Measurements from ENCODE around the gene DHX40. TPM values are rescaled to one million over a fixed set of nuclear protein-coding genes. Genes with fewer than 3 reads are reported as not detected.

Gene DHX40
- total RNA-seq, 4 donors from 2014 or later: 47.8 to 65.4 (median 59.7) TPM

DNA sequence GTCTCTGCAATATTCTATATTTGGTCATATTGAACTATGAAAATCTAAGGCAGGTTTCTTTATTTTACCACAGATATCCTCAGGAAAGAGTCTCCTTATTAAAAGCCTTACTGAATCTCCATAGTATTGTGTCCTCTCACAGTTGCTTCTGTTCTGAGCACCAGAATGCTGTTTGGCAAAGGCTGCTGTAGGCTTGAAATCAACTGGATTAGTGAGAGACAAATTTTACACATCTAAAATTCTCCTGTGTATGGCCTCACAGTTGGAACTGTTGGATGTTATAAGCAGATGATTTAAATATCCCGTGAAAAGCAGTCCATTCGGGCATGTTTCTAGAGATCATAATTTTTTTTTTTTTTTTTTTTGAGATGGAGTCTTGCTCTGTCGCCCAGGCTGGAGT, 63.8 kb downstream of the DHX40 start:
- intact Hi-C loops (cut with DNase I): loop anchor here (10.0 kb wide), 1 partner anchor 76 kb away; the partner anchor contains the start of genes PTRH2 and VMP1
- Histone ChIP-seq H3K4me1 (peaks cover 26 to 49% of the 10 kb centered on the region in 2 donors), H3K27ac (no peak overlapping the region), H3K4me3 (replicated peaks in 1 of 3) (no peak overlapping the region), H3K36me3 (no peaks in the 10 kb centered on the region), H3K27me3 (no peaks in the 10 kb centered on the region), H3K9me3 (no peaks in the 10 kb centered on the region)
- no peak for DNase-seq
- WGBS, 2 donors: 90 to 95% methylated on average over 3 of the region's 3 CpGs
- TF ChIP-seq CTCF (IDR thresholded peaks at IDR 0.05) (no peak), POLR2A (IDR thresholded peaks at IDR 0.05) (no peak)

- DNase-seq: no peak
- Histone ChIP-seq H3K36me3 (no peaks in the 10 kb centered on the region), H3K9me3 (no peaks in the 10 kb centered on the region), H3K4me1 (peaks cover 33 to 53% of the 10 kb centered on the region in 2 donors), H3K4me3 (replicated peaks in 1 of 3) (no peak overlapping the region), H3K27ac (no peak overlapping the region), H3K27me3 (no peaks in the 10 kb centered on the region)
- intact Hi-C loops (cut with DNase I): no loop called here
- TF ChIP-seq CTCF (IDR thresholded peaks at IDR 0.05) (no peak), POLR2A (IDR thresholded peaks at IDR 0.05) (no peak)
- WGBS, 2 donors: 96 to 98% methylated on average over 1 of the region's 1 CpG
Observed at GRCh38 chr17:59631276-59631675, 65.9 kb downstream of the DHX40 start.

DNA sequence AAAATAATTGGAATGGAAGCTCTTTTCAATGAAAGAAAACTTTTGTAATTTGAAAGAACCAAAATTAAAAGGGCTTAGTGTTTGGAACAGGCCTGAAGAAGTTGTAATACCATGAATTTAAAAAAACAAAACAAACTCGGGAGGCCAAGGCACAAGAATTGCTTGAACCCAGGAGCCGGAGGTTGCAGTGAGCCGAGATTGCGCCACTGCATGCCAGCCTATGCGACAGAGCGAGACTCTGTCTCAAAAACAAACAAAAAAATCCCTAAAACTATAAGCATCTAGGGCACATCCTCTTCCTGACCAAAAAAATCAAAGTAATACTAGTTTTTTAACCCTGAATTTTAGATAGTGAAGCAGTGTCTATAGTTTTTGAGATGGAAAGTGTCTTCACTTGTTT, 67.0 kb downstream of the DHX40 start:
- Histone ChIP-seq H3K9me3 (no peaks in the 10 kb centered on the region), H3K36me3 (no peaks in the 10 kb centered on the region), H3K27me3 (no peaks in the 10 kb centered on the region), H3K4me3 (replicated peaks in 1 of 3) (no peak overlapping the region), H3K27ac (no peak overlapping the region), H3K4me1 (peaks cover 22 to 42% of the 10 kb centered on the region in 2 donors)
- no peak for DNase-seq
- TF ChIP-seq POLR2A (IDR thresholded peaks at IDR 0.05): no peak
- TF ChIP-seq CTCF (IDR thresholded peaks at IDR 0.05): no peak
- WGBS, 2 donors: 88 to 89% methylated on average over 6 of the region's 6 CpGs
- intact Hi-C loops (cut with DNase I): no loop called here

DNA sequence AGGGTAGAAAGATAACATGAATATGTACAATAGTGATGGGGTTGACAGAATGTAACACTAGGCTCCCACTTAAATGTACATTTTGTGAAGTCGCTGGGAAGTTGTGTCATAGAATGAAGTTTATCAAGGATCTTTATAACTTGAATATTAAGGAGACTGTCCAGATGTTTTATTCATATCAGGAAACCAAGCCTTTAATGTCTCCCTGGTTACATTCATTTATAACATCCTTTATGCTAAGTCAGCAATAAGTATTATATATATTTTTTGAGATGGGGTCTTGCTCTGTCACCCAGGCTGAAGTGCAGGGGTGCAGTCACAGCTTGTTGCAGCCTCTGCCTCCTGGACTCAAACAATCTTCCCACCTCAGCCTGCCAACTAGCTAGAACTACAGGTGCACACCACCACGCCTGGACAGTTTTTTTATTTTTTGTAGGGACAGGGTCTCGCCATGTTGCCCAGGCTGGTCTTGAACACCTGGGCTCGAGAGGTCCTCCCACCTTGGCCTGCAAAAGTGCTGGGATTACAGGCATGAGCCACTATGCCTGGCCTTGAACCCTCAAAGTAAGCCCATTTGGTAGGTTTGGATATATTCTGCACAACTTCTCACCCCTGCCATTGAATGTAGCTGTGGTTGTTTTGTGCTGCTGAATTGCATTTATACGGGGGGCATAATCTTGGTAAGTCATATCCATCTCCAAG, 68.4 kb downstream of the DHX40 start:
- H3K36me3 ChIP-seq: no peaks in the 10 kb centered on the region
- no peaks in the 10 kb centered on the region for H3K27me3 ChIP-seq
- peaks cover 23 to 41% of the 10 kb centered on the region in 2 donors for H3K4me1 ChIP-seq
- peak overlapping the region in 1 of 3 donors; percentile 8 for H3K27ac ChIP-seq
- no peak for DNase-seq
- H3K4me3 ChIP-seq (replicated peaks in 1 of 3): no peak overlapping the region
- 89 to 91% methylated on average over 5 of the region's 5 CpGs for WGBS, 2 donors
- intact Hi-C loops (cut with DNase I): no loop called here
- H3K9me3 ChIP-seq: no peaks in the 10 kb centered on the region
- TF ChIP-seq POLR2A (IDR thresholded peaks at IDR 0.05): no peak
- TF ChIP-seq CTCF (IDR thresholded peaks at IDR 0.05): no peak
